ENCODE measurements around the gene TWNK.

Gene TWNK

DNA sequence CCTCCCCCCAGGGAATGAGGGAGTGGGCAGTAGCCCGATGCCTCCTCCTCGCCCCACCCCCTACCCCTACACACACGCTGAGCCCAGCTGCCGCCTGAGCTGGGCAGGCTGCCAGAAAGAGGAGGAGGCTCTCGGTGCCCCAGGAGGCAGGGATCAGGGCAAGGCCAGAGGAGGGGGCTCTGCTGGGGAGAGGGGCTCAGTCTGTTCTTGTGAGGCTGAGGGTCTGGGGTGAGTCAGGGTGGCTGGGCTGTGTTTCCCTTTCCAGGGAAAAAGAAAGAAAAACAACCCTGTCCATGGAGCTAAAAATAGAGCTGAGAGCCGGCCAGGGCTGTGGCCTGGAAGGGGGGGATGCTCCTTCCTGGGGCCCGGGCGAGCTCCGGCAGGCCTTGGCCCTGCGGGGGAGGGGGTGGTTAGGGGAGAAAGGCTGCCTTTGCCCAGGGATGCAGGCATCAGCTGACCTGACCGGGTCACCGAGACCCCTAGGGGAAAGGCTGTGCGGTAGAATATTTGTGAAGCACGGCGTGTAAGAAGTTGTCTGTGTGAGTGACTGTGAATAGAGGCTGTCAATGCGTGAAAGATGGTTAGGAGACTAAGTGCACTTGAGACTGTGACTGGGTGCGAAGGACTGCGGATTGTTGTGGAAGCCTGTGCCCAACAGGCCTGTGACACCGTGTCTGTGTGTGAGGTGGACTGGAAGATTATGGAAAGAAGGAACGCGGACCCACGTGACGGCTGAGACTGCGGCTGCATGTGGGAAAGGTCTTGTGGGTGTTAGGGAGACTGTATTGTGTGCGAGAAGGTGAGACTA, 11.0 kb downstream of the TWNK start (continued):
- TF ChIP-seq, protein P1, sequence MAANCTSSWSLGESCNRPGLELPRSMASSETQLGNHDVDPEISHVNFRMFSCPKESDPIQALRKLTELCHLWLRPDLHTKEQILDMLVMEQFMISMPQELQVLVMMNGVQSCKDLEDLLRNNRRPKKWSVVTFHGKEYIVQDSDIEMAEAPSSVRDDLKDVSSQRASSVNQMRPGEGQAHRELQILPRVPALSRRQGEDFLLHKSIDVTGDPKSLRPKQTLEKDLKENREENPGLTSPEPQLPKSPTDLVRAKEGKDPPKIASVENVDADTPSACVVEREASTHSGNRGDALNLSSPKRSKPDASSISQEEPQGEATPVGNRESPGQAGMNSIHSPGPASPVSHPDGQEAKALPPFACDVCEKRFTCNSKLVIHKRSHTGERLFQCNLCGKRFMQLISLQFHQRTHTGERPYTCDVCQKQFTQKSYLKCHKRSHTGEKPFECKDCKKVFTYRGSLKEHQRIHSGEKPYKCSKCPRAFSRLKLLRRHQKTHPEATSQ (tag by site-specific recombination; IDR thresholded peaks at IDR 0.05), result 0 out of 2 replicates have a peak, but pooled peaks have one; percentile 28
- TF ChIP-seq ZNF610 (tag by site-specific recombination; IDR thresholded peaks at IDR 0.05; ENCODE audit: borderline replicate concordance), result 0 out of 2 replicates have a peak, but pooled peaks have one; percentile 24
- peak; percentile 75 for TF ChIP-seq KLF9 (tag by site-specific recombination; IDR thresholded peaks at IDR 0.05; ENCODE audit: low read depth)
- 0 out of 2 replicates have a peak, but pooled peaks have one; percentile 13 for TF ChIP-seq ZFP69B (tag by site-specific recombination; IDR thresholded peaks at IDR 0.05)
- TF ChIP-seq ZNF157 (tag by site-specific recombination; IDR thresholded peaks at IDR 0.05), result no peak
- peak; percentile 99 for TF ChIP-seq GLIS2 (tag by site-specific recombination; IDR thresholded peaks at IDR 0.05)
- TF ChIP-seq OVOL3 (tag by site-specific recombination; IDR thresholded peaks at IDR 0.05), result 0 out of 2 replicates have a peak, but pooled peaks have one; percentile 4
- TF ChIP-seq EGR2 (tag by site-specific recombination; IDR thresholded peaks at IDR 0.05; ENCODE audit: low read depth), result peak; percentile 94

DNA sequence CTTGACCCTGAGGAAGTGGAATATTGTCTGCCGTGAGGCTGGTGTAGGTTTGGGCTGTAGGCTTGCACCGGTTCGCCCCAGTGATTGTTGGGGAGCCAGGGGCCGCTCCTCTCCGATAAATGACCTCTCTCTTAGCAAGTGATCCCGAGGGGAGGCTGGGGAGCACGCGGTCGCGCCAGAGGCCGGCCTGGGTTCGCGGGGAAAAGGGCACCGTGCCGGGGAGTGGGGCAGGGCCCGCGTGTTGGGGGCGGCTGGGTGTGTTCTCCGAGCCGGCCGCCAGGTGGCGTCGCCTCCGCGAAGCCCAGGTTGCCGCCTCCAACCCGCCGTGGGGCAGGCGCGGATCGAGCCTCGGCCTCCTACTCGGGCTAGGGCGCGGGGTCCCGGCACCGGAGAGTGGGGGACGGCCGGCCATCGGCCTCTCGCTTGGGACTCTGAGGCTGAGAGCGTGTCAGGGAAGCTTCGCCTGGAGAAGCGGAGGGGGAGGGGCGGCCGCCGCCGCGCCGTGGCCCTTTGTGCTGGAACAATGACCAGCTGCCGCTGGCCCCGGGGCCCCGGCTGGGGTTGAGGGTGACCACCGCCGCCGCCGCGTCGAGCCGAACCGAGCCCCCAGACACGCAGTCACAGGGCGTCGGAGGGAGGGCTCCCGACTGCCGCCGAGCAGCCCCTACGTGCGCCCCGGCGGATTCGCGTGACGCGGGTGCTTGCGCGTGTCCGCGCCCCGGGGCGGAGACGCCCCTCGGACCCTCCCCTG, 11.8 kb downstream of the TWNK start:
- Histone ChIP-seq H3K36me3 (ENCODE audit: control insufficient read depth in 2 of 2, insufficient read depth in 1 of 2, low read length in 2 of 2) (peaks cover 3 to 38% of the 10 kb centered on the region in 2 experiments; a peak in 2 of 3 replicates), H3K4me3 (ENCODE audit: low read depth, low read length) (peak overlapping the region; percentile 57), H3K9me3 (ENCODE audit: control insufficient read depth, insufficient read depth, low read depth, low read length) (no peaks in the 10 kb centered on the region), H3K27ac (ENCODE audit: extremely low read depth, low read depth, low read length) (peak overlapping the region; percentile 94), H3K4me1 (ENCODE audit: control insufficient read depth, insufficient read depth, low read length) (peaks cover 8% of the 10 kb centered on the region)
- ChIA-PET CTCF (interaction anchor here (0.6 to 16.6 kb wide), 16 partner anchors 7 to 1629 kb away, joined by 3 to 274 read pairs (median 4); partner anchors contain the start of genes MRPL43, PDZD7, SFXN3 and TWNK), POLR2A (interaction anchor here (0.6 to 1.5 kb wide), 3 partner anchors 12 to 61 kb away, joined by 3 to 8 read pairs (median 7); no protein-coding TSS in a partner anchor)
- TF ChIP-seq OSR2 (tag by site-specific recombination; IDR thresholded peaks at IDR 0.05) (no peak), ZNF560 (tag by site-specific recombination; IDR thresholded peaks at IDR 0.05; ENCODE audit: borderline replicate concordance) (no peak), ZNF223 (tag by site-specific recombination; IDR thresholded peaks at IDR 0.05) (peak; percentile 57; the same call in 1 of the 2 replicates), ZNF600 (tag by site-specific recombination; IDR thresholded peaks at IDR 0.05) (peak; percentile 28; the same call in 1 of the 2 replicates), ZEB2 (tag by site-specific recombination; IDR thresholded peaks at IDR 0.05) (peak; percentile 92), ZNF658 (tag by site-specific recombination; IDR thresholded peaks at IDR 0.05) (no peak), YY1 (tag by site-specific recombination; IDR thresholded peaks at IDR 0.05) (peak; percentile 50; the same call in 1 of the 2 replicates), ZNF561 (tag by site-specific recombination; IDR thresholded peaks at IDR 0.05; ENCODE audit: borderline replicate concordance) (peak; percentile 94), YY2 (tag by site-specific recombination; IDR thresholded peaks at IDR 0.05) (0 out of 2 replicates have a peak, but pooled peaks have one; percentile 32), ZBTB7A (tag by site-specific recombination; IDR thresholded peaks at IDR 0.05; ENCODE audit: low read depth) (no peak; the same call in none of the 2 replicates), ZNF2 (tag by site-specific recombination; IDR thresholded peaks at IDR 0.05) (peak; percentile 67; the same call in 1 of the 2 replicates)
- TF ChIP-seq, protein P2, sequence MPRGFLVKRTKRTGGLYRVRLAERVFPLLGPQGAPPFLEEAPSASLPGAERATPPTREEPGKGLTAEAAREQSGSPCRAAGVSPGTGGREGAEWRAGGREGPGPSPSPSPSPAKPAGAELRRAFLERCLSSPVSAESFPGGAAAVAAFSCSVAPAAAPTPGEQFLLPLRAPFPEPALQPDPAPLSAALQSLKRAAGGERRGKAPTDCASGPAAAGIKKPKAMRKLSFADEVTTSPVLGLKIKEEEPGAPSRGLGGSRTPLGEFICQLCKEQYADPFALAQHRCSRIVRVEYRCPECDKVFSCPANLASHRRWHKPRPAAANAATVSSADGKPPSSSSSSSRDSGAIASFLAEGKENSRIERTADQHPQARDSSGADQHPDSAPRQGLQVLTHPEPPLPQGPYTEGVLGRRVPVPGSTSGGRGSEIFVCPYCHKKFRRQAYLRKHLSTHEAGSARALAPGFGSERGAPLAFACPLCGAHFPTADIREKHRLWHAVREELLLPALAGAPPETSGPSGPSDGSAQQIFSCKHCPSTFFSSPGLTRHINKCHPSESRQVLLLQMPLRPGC (tag by site-specific recombination; IDR thresholded peaks at IDR 0.05), result no peak
- TF ChIP-seq, protein P3, sequence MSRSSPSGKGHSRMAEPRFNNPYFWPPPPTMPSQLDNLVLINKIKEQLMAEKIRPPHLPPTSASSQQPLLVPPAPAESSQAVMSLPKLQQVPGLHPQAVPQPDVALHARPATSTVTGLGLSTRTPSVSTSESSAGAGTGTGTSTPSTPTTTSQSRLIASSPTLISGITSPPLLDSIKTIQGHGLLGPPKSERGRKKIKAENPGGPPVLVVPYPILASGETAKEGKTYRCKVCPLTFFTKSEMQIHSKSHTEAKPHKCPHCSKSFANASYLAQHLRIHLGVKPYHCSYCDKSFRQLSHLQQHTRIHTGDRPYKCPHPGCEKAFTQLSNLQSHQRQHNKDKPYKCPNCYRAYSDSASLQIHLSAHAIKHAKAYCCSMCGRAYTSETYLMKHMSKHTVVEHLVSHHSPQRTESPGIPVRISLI (tag by site-specific recombination; IDR thresholded peaks at IDR 0.05), result no peak
- TF ChIP-seq, protein P4, sequence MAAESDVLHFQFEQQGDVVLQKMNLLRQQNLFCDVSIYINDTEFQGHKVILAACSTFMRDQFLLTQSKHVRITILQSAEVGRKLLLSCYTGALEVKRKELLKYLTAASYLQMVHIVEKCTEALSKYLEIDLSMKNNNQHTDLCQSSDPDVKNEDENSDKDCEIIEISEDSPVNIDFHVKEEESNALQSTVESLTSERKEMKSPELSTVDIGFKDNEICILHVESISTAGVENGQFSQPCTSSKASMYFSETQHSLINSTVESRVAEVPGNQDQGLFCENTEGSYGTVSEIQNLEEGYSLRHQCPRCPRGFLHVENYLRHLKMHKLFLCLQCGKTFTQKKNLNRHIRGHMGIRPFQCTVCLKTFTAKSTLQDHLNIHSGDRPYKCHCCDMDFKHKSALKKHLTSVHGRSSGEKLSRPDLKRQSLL (tag by site-specific recombination; IDR thresholded peaks at IDR 0.05), result 0 out of 2 replicates have a peak, but pooled peaks have one; percentile 41
- TF ChIP-seq, protein P5, sequence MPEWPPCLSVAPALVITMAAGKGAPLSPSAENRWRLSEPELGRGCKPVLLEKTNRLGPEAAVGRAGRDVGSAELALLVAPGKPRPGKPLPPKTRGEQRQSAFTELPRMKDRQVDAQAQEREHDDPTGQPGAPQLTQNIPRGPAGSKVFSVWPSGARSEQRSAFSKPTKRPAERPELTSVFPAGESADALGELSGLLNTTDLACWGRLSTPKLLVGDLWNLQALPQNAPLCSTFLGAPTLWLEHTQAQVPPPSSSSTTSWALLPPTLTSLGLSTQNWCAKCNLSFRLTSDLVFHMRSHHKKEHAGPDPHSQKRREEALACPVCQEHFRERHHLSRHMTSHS (tag by site-specific recombination; IDR thresholded peaks at IDR 0.05), result no peak
- TF ChIP-seq, protein P6, sequence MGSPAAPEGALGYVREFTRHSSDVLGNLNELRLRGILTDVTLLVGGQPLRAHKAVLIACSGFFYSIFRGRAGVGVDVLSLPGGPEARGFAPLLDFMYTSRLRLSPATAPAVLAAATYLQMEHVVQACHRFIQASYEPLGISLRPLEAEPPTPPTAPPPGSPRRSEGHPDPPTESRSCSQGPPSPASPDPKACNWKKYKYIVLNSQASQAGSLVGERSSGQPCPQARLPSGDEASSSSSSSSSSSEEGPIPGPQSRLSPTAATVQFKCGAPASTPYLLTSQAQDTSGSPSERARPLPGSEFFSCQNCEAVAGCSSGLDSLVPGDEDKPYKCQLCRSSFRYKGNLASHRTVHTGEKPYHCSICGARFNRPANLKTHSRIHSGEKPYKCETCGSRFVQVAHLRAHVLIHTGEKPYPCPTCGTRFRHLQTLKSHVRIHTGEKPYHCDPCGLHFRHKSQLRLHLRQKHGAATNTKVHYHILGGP (tag by site-specific recombination; IDR thresholded peaks at IDR 0.05), result no peak
- TF ChIP-seq, protein P7, sequence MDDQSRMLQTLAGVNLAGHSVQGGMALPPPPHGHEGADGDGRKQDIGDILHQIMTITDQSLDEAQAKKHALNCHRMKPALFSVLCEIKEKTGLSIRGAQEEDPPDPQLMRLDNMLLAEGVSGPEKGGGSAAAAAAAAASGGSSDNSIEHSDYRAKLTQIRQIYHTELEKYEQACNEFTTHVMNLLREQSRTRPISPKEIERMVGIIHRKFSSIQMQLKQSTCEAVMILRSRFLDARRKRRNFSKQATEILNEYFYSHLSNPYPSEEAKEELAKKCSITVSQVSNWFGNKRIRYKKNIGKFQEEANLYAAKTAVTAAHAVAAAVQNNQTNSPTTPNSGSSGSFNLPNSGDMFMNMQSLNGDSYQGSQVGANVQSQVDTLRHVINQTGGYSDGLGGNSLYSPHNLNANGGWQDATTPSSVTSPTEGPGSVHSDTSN (CRISPR knock-in tag; IDR thresholded peaks at IDR 0.05), result 0 out of 2 replicates have a peak, but pooled peaks have one; percentile 60
